HUES6 (cell line): ENCODE data around the gene ARFGEF3.

Experiments
- H3K27ac ChIP-seq: 2 replicates; pipeline ENCODE4 v1.7.0; 2013; ENCODE audit warnings: low read depth, mild to moderate bottlenecking, low read length, inconsistent platforms
- H3K27me3 ChIP-seq: 2 replicates; pipeline ENCODE4 v1.6.1; 2013; ENCODE audit warnings: low read length; ENCODE audit not compliant: control insufficient read depth, insufficient read depth
- H3K36me3 ChIP-seq: 2 replicates; pipeline ENCODE4 v1.6.1; 2013; ENCODE audit warnings: low read length; ENCODE audit not compliant: control insufficient read depth, insufficient read depth
- H3K4me1 ChIP-seq: 2 replicates; pipeline ENCODE4 v1.6.1; 2013; ENCODE audit warnings: low read length; ENCODE audit not compliant: control insufficient read depth, insufficient read depth
- H3K4me3 ChIP-seq: 2 replicates; pipeline ENCODE4 v1.5.1; 2013; ENCODE audit warnings: low read depth, low read length
- H3K9ac ChIP-seq: one replicate; pipeline ENCODE4 v1.6.1; 2013; ENCODE audit warnings: mild to moderate bottlenecking, low read length
- H3K9me3 ChIP-seq: 2 replicates; pipeline ENCODE4 v1.6.1; 2013; ENCODE audit warnings: low read depth, low read length; ENCODE audit not compliant: control insufficient read depth, insufficient read depth

ARFGEF3 gene

DNA sequence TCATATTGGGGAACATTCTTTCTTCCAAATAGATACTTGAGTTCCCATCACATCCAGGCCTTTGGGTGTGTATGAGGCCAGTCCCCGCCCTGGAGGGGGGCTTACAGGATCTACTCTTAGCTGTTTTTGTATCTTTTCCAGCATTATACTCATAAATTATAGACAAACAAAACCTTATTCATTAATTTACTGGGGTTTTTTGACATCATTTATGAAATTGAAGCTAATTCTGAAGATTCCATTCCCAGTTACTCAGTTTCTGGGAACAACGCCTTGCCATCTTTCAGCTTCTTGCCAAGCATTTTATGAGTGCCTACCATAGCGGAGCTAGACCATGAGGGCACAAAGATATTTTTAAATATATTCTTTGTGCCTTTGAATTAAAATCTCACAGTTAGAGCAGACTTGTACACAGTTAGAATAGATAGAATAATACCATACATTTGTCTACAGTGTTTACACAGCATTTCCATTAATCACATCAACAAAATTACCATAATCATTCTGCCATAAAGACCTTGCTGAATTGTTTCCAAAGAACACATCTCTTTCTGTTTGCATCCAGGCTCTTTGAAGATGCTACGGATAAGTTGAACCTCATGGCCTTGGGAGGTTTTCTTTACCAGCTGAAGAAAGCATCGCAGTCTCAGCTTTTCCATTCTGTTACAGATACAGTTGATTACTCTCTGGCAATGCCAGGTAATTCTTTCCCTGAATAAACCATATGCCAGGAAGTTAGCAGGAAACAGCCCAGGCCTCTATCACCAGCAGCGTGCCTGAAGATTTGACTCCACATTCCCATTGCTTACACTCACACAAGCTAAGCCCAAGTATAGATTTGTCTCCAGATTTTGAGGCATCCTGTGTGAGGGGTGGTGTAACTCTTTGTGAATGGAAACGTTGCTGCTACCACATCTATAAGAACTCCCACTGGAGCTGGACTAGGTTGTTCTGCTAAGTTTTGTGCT, 132.0 kb downstream of the ARFGEF3 start:
- H3K4me3 ChIP-seq, result no peak overlapping the region
- H3K9me3 ChIP-seq, result no peaks in the 10 kb centered on the region
- H3K4me1 ChIP-seq, result peaks cover 4% of the 10 kb centered on the region; the same call in 1 of the 2 replicates
- peaks cover 3% of the 10 kb centered on the region; the same call in 1 of the 2 replicates for H3K27me3 ChIP-seq
- H3K27ac ChIP-seq, result no peak overlapping the region
- no peak overlapping the region for H3K9ac ChIP-seq
- peaks cover 17% of the 10 kb centered on the region; the same call in 1 of the 2 replicates for H3K36me3 ChIP-seq

DNA sequence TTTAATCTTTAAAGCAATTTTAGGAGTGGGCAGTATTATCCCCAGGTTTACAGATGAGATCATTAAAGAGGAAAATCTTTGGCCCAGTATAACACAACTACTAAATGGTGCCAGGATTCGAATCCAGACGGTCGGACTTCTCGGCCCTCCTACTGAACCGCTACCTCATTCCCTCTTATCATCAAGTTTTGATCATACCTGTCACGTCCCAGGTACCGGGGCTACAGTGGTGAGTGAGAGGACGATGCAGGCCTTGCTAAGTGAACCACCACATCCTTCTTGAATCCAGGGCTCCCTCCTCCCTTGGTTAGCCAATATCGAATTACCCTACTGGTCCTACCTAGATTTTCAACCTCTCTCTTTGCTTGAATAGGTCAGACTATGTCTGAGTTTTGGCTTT, 134.6 kb downstream of the ARFGEF3 start:
- no peak overlapping the region for H3K4me3 ChIP-seq
- H3K36me3 ChIP-seq, result peaks cover 16% of the 10 kb centered on the region; the same call in 1 of the 2 replicates
- peaks cover under 1% of the 10 kb centered on the region; the same call in 1 of the 2 replicates for H3K4me1 ChIP-seq
- no peak overlapping the region for H3K27ac ChIP-seq
- peaks cover 7% of the 10 kb centered on the region; the same call in 1 of the 2 replicates for H3K27me3 ChIP-seq
- no peak overlapping the region for H3K9ac ChIP-seq
- H3K9me3 ChIP-seq, result no peaks in the 10 kb centered on the region

DNA sequence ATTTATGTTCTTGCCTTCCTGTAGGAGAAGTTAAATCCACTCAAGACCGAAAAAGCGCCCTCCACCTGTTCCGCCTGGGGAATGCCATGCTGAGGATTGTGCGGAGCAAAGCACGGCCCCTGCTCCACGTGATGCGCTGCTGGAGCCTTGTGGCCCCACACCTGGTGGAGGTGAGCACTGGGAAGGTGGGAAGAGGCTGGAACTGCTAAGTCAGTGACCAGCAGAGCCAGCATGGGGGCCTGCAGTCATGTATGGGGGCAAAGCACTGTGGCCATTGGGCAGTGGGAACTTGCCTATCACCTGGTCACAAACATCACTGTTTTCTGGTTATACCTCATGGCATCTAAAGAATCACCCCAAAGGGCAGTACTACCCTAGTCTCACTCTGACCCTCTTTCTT, 135.0 kb downstream of the ARFGEF3 start:
- Histone ChIP-seq H3K27ac (no peak overlapping the region), H3K4me3 (no peak overlapping the region), H3K4me1 (no peaks in the 10 kb centered on the region; the same call in 1 of the 2 replicates), H3K36me3 (peaks cover 16% of the 10 kb centered on the region; the same call in 1 of the 2 replicates), H3K27me3 (peaks cover 10% of the 10 kb centered on the region; the same call in 1 of the 2 replicates), H3K9ac (no peak overlapping the region), H3K9me3 (no peaks in the 10 kb centered on the region)

GRCh38 chr6:138297761-138298298, 136.1 kb downstream of the ARFGEF3 start:
- Histone ChIP-seq H3K27me3 (peaks cover 10% of the 10 kb centered on the region; the same call in 1 of the 2 replicates), H3K27ac (no peak overlapping the region), H3K4me1 (no peaks in the 10 kb centered on the region; the same call in 1 of the 2 replicates), H3K4me3 (no peak overlapping the region), H3K9ac (no peak overlapping the region), H3K9me3 (no peaks in the 10 kb centered on the region), H3K36me3 (peaks cover 16% of the 10 kb centered on the region; the same call in 1 of the 2 replicates)

DNA sequence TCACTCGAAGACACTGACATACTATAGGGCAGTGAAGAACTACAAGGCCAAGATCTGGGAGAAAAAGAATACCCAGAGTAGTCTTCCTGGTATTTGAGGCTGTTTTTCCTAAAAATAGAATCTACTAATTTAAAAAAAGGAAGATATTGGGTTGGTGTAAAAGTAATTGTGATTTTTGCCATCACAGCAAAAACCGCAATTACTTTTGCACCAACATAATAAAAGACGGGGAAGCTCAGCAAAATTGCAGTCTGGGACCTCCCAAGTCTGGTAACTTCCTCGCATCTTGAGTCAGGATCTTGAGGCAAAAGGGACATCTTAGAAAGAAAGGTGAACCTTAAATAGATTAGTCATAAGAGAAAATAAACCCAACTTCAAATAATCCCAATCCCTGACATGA, 138.7 kb downstream of the ARFGEF3 start:
- no peak overlapping the region for H3K9ac ChIP-seq
- H3K9me3 ChIP-seq, result no peaks in the 10 kb centered on the region
- peaks cover 7% of the 10 kb centered on the region; the same call in 1 of the 2 replicates for H3K27me3 ChIP-seq
- H3K4me1 ChIP-seq, result no peaks in the 10 kb centered on the region; the same call in 1 of the 2 replicates
- H3K27ac ChIP-seq, result no peak overlapping the region
- peaks cover 13% of the 10 kb centered on the region; the same call in 1 of the 2 replicates for H3K36me3 ChIP-seq
- no peak overlapping the region for H3K4me3 ChIP-seq

- Histone ChIP-seq H3K27me3 (peaks cover 7% of the 10 kb centered on the region; the same call in 1 of the 2 replicates), H3K9me3 (no peaks in the 10 kb centered on the region), H3K4me3 (no peak overlapping the region), H3K9ac (no peak overlapping the region), H3K4me1 (no peaks in the 10 kb centered on the region; the same call in 1 of the 2 replicates), H3K27ac (no peak overlapping the region), H3K36me3 (peaks cover 13% of the 10 kb centered on the region; the same call in 1 of the 2 replicates)
These were observed 140.8 kb downstream of the ARFGEF3 start for GRCh38 chr6:138302554-138302953.

DNA sequence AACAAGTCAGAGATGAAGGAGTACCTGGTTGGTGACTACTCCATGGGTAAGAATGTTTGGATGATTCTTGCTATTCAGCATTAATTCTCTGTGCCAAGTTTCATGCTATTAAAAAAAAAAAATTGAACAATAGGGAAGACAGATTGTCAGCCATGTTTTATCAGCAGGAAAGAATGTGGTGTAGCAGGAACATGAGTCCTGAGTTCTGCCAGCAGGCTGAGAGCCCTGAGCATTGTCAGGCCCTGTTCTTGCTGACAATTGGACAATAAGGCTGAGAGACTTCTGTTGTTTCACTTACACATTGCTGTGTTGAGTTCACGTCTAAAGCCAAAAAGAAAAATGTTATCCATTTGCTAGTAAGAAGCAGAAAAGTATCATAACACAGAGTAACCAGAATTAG, 145.6 kb downstream of the ARFGEF3 start:
- Histone ChIP-seq H3K27ac (no peak overlapping the region), H3K9me3 (no peaks in the 10 kb centered on the region), H3K27me3 (no peaks in the 10 kb centered on the region), H3K36me3 (no peaks in the 10 kb centered on the region; the same call in 1 of the 2 replicates), H3K4me3 (no peak overlapping the region), H3K9ac (no peak overlapping the region), H3K4me1 (no peaks in the 10 kb centered on the region)

- Histone ChIP-seq H3K9ac (no peak overlapping the region), H3K27me3 (no peaks in the 10 kb centered on the region), H3K4me1 (no peaks in the 10 kb centered on the region), H3K36me3 (no peaks in the 10 kb centered on the region; the same call in 1 of the 2 replicates), H3K27ac (no peak overlapping the region), H3K4me3 (no peak overlapping the region), H3K9me3 (no peaks in the 10 kb centered on the region)
These were observed 146.3 kb downstream of the ARFGEF3 start for GRCh38 chr6:138307816-138308730.

DNA sequence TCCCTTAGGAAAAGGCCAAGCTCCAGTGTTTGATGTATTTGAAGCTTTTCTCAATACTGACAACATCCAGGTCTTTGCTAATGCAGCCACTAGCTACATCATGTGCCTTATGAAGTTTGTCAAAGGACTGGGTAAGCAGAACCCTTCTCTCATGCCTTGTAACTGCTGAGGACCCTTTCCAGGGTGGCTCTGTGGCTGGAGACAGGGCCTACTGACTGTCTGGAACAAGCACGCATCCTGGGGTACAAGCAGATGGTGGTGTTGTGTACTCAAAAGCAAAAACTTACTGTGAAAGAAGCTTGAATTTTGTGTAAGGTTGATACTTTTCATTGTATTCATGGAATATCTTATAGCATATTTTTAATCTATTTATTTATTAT, 147.0 kb downstream of the ARFGEF3 start:
- H3K27me3 ChIP-seq, result no peaks in the 10 kb centered on the region
- no peaks in the 10 kb centered on the region for H3K4me1 ChIP-seq
- H3K9me3 ChIP-seq, result no peaks in the 10 kb centered on the region
- no peak overlapping the region for H3K27ac ChIP-seq
- H3K36me3 ChIP-seq, result no peaks in the 10 kb centered on the region; the same call in 1 of the 2 replicates
- H3K4me3 ChIP-seq, result no peak overlapping the region
- no peak overlapping the region for H3K9ac ChIP-seq

- Histone ChIP-seq H3K4me1 (no peaks in the 10 kb centered on the region), H3K27me3 (no peaks in the 10 kb centered on the region), H3K36me3 (peaks cover 7% of the 10 kb centered on the region; the same call in 1 of the 2 replicates), H3K9ac (no peak overlapping the region), H3K4me3 (no peak overlapping the region), H3K27ac (no peak overlapping the region), H3K9me3 (no peaks in the 10 kb centered on the region)
These were observed 148.0 kb downstream of the ARFGEF3 start for GRCh38 chr6:138309695-138310094.
